PC-3 (cell line): ENCODE data around the gene SARDH. TPM values are rescaled to one million over a fixed set of nuclear protein-coding genes. Genes with fewer than 3 reads are reported as not detected.

ENCODE experiments used
- ATAC-seq: fragments of 200-7000 bp; cut with Tn5 transposase; 2 replicates; pipeline ENCODE4 v1.9.1; 2020; ENCODE audit warnings: mild to moderate bottlenecking, moderate library complexity
- BruUV-seq: library from RNA; stranded (reverse); fragments of 400-500 nt; replicated peaks from 2 replicates; lab custom pipeline; 2021; lab: Mats Ljungman, UMichigan
- CTCF ChIA-PET: fragments of 300-600 bp; sonication (Branson Sonifier 250); formaldehyde crosslinking; loops from one replicate; lab custom pipeline; 2022; ENCODE audit warnings: antibody characterized with exemption; lab: Charles Lee
- POLR2A ChIA-PET: fragments of 300-600 bp; sonication (Branson Sonifier 250); formaldehyde crosslinking; loops from one replicate; lab custom pipeline; 2022; ENCODE audit warnings: antibody characterized with exemption; ENCODE audit not compliant: unreplicated experiment; lab: Charles Lee
- DNase-seq: peaks from one replicate; pipeline ENCODE4 v3.0.0-alpha.2; 2015
- H2AFZ ChIP-seq: fragments of 300-600 bp; sonication (generic); 2 replicates; pipeline ENCODE4 v1.6.0; 2016; ENCODE audit warnings: antibody characterized with exemption, low read length
- H3F3A ChIP-seq: fragments of 300-600 bp; sonication (generic); one replicate; pipeline ENCODE4 v1.6.0; 2017; ENCODE audit warnings: antibody characterized with exemption, low read length, control low read depth, mild to moderate bottlenecking; ENCODE audit not compliant: unreplicated experiment
- H3K27ac ChIP-seq: fragments of 300-600 bp; sonication (generic); 2 replicates; pipeline ENCODE4 v1.5.1; 2016; ENCODE audit warnings: mild to moderate bottlenecking, low read length
- H3K27me3 ChIP-seq: fragments of 300-600 bp; sonication (generic); 2 replicates; pipeline ENCODE4 v1.6.1; 2016; ENCODE audit warnings: low read length, mixed read lengths
- H3K36me3 ChIP-seq: fragments of 300-600 bp; sonication (generic); 2 replicates; pipeline ENCODE4 v1.6.1; 2016; ENCODE audit warnings: low read depth, mixed run types, low read length, mixed read lengths
- H3K4me1 ChIP-seq: fragments of 300-600 bp; sonication (generic); 2 replicates; pipeline ENCODE4 v1.5.1; 2016; ENCODE audit warnings: low read length; ENCODE audit not compliant: insufficient read depth
- H3K4me2 ChIP-seq: fragments of 300-600 bp; sonication (generic); 2 replicates; pipeline ENCODE4 v1.6.0; 2016; ENCODE audit warnings: low read length
- H3K4me3 ChIP-seq: fragments of 300-600 bp; sonication (generic); 2 replicates; pipeline ENCODE4 v1.5.1; 2016; ENCODE audit warnings: mild to moderate bottlenecking, low read length, mixed read lengths
- H3K79me2 ChIP-seq: fragments of 300-600 bp; sonication (generic); 2 replicates; pipeline ENCODE4 v1.6.1; 2017; ENCODE audit warnings: low read length, mixed read lengths
- H3K9ac ChIP-seq: fragments of 300-600 bp; sonication (generic); 2 replicates; pipeline ENCODE4 v1.6.0; 2016; ENCODE audit warnings: mild to moderate bottlenecking, low read length
- H3K9me2 ChIP-seq: fragments of 300-600 bp; sonication (generic); replicated peaks from 2 replicates; pipeline ENCODE4 v1.6.1; 2016; ENCODE audit warnings: mixed run types, low read length, mixed read lengths
- H3K9me3 ChIP-seq: fragments of 300-600 bp; sonication (generic); 2 replicates; pipeline ENCODE4 v1.6.1; 2016; ENCODE audit warnings: low read length, mixed read lengths
- H4K20me1 ChIP-seq: fragments of 300-600 bp; sonication (generic); 2 replicates; pipeline ENCODE4 v1.6.1; 2016; ENCODE audit warnings: low read length, mixed read lengths
- CTCF ChIP-seq: fragments of 300-600 bp; sonication (generic); conservative IDR thresholded peaks from 2 replicates; pipeline ENCODE4 v1.5.1; 2017; ENCODE audit warnings: antibody characterized with exemption, low read depth, mild to moderate bottlenecking, low read length
- EZH2 ChIP-seq: fragments of 300-600 bp; sonication (generic); IDR thresholded peaks from one replicate; pipeline ENCODE4 v1.6.1; 2017; ENCODE audit warnings: antibody characterized with exemption, mild to moderate bottlenecking, low read length; ENCODE audit not compliant: unreplicated experiment
- EZH2phosphoT487 ChIP-seq: fragments of 300-600 bp; sonication (generic); IDR thresholded peaks from 2 replicates; pipeline ENCODE4 v1.6.1; 2018; ENCODE audit warnings: mild to moderate bottlenecking, antibody characterized with exemption, low read length, borderline replicate concordance
- intact Hi-C: fragments of 100-400 bp; cut with micrococcal nuclease; formaldehyde crosslinking; loops from 2 replicates; pipeline ENCODE4 v1.9.0; 2023
- total RNA-seq: library from RNA; depleted of rRNA; stranded (reverse); fragments of >200 nt; gene quantifications from 2 replicates; pipeline ENCODE4 v1.2.3, GENCODE V29; 2014

Gene SARDH
- total RNA-seq, 1 experiment from 2014 or later, result 3.4 TPM

- H3K9me2 ChIP-seq, result no peaks in the 10 kb centered on the region
- BruUV-seq, result no TSS peak
- H2AFZ ChIP-seq, result no peak overlapping the region
- no peak for DNase-seq
- no peaks in the 10 kb centered on the region for H3K79me2 ChIP-seq
- intact Hi-C loops, result no loop called here
- H3K27ac ChIP-seq, result no peak overlapping the region
- no peak for ATAC-seq
- H3K27me3 ChIP-seq, result no peaks in the 10 kb centered on the region
- H3K36me3 ChIP-seq, result no peaks in the 10 kb centered on the region
- TF ChIP-seq CTCF (no peak), EZH2phosphoT487 (no peak), EZH2 (no peak)
- H3K4me2 ChIP-seq, result no peak overlapping the region
- ChIA-PET CTCF (no interaction called here), POLR2A (no interaction called here)
- no peak overlapping the region for H3K9ac ChIP-seq
- no peaks in the 10 kb centered on the region for H3K4me1 ChIP-seq
- H3K4me3 ChIP-seq, result no peak overlapping the region
- no peaks in the 10 kb centered on the region for H3K9me3 ChIP-seq
- no peaks in the 10 kb centered on the region for H3F3A ChIP-seq
- H4K20me1 ChIP-seq, result no peaks in the 10 kb centered on the region
Observed at GRCh38 chr9:133680250-133680975, 57.7 kb downstream of the SARDH start.

GRCh38 chr9:133679466-133680061 is 58.6 kb downstream of the SARDH start:
- no peaks in the 10 kb centered on the region for H3K4me1 ChIP-seq
- H3F3A ChIP-seq, result no peaks in the 10 kb centered on the region
- no peaks in the 10 kb centered on the region for H3K9me3 ChIP-seq
- POLR2A ChIA-PET, result no interaction called here
- no TSS peak for BruUV-seq
- DNase-seq, result no peak
- H3K79me2 ChIP-seq, result no peaks in the 10 kb centered on the region
- TF ChIP-seq EZH2 (no peak), EZH2phosphoT487 (no peak), CTCF (no peak)
- H4K20me1 ChIP-seq, result no peaks in the 10 kb centered on the region
- intact Hi-C loops, result no loop called here
- H3K4me2 ChIP-seq, result no peak overlapping the region
- H3K4me3 ChIP-seq, result no peak overlapping the region
- no peaks in the 10 kb centered on the region for H3K9me2 ChIP-seq
- H3K27me3 ChIP-seq, result no peaks in the 10 kb centered on the region
- CTCF ChIA-PET, result no interaction called here
- no peak for ATAC-seq
- no peak overlapping the region for H3K27ac ChIP-seq
- H2AFZ ChIP-seq, result no peak overlapping the region
- H3K36me3 ChIP-seq, result no peaks in the 10 kb centered on the region
- no peak overlapping the region for H3K9ac ChIP-seq

GRCh38 chr9:133679056-133679455 is 59.1 kb downstream of the SARDH start:
- ATAC-seq (no peak), DNase-seq (no peak)
- Histone ChIP-seq H2AFZ (no peak overlapping the region), H3K36me3 (no peaks in the 10 kb centered on the region), H4K20me1 (no peaks in the 10 kb centered on the region), H3K27me3 (no peaks in the 10 kb centered on the region), H3K9ac (no peak overlapping the region), H3K27ac (no peak overlapping the region), H3K9me3 (no peaks in the 10 kb centered on the region), H3K9me2 (no peaks in the 10 kb centered on the region), H3K79me2 (no peaks in the 10 kb centered on the region), H3K4me3 (no peak overlapping the region), H3K4me1 (no peaks in the 10 kb centered on the region), H3F3A (no peaks in the 10 kb centered on the region), H3K4me2 (no peak overlapping the region)
- intact Hi-C loops, result no loop called here
- BruUV-seq, result no TSS peak
- POLR2A ChIA-PET, result no interaction called here
- no peak for TF ChIP-seq CTCF
- no peak for TF ChIP-seq EZH2phosphoT487
- TF ChIP-seq EZH2, result no peak
- CTCF ChIA-PET, result no interaction called here
